GM18858 (cell line): Measurements from ENCODE around the gene ZGPAT.

ENCODE experiments used
- ATAC-seq: cut with Tn5 transposase; IDR thresholded peaks from one replicate; pipeline ENCODE4 v1.9.1; 2021; ENCODE audit not compliant: unreplicated experiment

ZGPAT gene

DNA sequence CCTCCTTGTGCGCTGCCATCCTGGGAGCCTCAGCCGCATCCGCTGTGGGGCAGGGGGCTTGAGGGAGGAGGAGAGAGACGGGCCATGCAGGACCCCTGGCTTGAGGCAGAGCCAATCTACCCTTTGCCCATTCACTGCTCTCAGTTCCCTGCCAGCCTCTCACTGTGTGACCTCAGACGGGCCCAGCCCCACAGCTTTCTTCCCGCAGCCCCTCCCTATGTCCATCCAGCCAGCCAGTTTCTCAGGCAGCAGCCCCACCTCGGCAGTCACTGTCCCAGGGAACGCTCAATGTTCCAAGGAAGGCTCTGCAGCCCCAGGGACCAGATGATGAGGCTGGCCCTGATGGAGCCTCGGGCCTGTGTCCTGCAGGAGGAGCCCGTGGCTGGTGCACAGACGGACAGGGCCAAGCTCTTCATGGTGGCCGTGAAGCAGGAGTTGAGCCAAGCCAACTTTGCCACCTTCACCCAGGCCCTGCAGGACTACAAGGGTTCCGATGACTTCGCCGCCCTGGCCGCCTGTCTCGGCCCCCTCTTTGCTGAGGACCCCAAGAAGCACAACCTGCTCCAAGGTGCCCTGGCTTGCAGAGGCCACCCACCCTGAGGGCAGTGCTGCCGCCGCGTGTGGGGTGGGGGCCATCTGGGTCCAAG lies 15.3 kb upstream of the ZGPAT start:
- ATAC-seq: no peak

DNA sequence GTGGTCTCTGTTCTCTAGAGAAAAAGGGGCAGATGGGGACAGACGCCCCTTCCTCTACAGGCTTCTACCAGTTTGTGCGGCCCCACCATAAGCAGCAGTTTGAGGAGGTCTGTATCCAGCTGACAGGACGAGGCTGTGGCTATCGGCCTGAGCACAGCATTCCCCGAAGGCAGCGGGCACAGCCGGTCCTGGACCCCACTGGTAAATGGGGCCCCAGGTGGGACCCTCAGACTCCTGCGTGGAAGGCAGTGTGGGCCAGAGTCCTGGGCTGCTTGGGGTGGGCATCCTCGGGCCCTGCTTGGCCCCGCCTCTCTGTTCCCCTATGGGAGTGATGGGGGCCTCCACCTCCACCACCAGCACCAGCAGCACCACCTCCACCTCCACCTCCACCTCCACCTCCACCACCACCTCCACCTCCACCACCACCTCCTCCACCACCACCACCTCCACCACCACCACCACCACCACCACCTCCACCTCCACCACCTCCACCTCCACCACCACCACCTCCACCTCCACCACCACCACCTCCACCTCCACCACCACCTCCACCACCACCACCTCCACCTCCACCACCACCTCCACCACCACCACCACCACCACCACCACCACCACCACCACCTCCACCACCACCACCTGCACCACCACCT lies 14.6 kb upstream of the ZGPAT start:
- no peak for ATAC-seq

DNA sequence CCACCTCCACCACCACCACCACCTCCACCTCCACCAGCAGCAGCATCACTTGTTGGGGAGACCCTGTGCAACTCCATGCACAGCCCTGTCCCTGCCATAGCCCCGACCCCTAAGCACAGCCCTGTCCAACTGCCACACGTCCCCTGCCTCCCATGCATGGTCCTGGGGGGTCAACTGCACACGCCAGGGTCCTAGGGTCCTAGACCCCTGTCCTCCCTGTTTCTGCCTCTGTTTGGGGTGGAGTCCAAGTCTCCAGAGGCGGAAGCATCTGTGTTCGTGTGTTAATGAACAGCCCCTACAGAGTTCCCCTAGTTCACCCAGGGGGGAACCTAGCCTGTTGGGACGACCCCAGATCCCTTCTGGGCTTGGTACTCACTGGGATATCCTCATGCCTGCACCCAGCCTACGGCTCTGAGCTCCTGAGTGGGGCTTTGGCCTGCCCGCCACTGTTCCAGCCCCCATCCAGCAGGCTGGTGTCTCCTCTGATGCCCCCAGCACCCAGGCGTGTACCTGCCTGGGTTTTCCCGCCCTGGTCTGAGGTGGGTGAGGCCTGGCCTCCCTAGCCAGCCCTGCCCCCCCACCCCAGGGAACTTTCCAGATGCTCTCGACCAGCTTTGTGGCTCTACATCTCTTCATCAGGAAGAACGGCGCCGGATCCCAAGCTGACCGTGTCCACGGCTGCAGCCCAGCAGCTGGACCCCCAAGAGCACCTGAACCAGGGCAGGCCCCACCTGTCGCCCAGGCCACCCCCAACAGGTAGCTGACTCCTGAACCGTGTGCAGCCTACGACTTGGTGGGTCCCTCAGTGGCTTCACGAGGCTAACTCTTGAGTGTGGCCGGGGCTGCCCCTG lies 13.9 kb upstream of the ZGPAT start:
- no peak for ATAC-seq

GRCh38 chr20:63694584-63695423 lies 13.0 kb upstream of the ZGPAT start:
- no peak for ATAC-seq

GRCh38 chr20:63695424-63696305 lies 12.2 kb upstream of the ZGPAT start:
- ATAC-seq: no peak

DNA sequence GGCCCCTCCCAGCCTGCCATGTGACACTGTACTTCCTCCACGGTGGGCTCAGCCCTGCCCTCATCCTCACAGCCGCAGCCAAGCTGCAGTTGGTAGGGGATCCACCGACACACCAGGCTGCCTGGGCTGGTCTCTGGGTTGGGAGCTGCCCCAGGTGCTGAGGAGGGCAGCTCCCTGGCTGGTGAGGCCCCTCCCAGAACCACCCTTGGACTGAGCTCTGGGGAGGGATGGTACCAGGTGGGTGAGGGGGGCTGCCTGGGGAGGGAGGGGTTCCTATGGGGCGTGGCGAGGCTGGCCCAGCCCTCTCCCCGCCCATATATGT lies 11.6 kb upstream of the ZGPAT start:
- ATAC-seq: no peak

DNA sequence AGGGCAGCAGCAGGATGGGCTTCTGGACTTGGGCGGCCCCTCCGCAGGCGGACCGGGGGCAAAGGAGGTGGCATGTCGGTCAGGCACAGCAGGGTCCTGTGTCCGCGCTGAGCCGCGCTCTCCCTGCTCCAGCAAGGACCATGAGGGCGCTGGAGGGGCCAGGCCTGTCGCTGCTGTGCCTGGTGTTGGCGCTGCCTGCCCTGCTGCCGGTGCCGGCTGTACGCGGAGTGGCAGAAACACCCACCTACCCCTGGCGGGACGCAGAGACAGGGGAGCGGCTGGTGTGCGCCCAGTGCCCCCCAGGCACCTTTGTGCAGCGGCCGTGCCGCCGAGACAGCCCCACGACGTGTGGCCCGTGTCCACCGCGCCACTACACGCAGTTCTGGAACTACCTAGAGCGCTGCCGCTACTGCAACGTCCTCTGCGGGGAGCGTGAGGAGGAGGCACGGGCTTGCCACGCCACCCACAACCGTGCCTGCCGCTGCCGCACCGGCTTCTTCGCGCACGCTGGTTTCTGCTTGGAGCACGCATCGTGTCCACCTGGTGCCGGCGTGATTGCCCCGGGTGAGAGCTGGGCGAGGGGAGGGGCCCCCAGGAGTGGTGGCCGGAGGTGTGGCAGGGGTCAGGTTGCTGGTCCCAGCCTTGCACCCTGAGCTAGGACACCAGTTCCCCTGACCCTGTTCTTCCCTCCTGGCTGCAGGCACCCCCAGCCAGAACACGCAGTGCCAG lies 11.0 kb upstream of the ZGPAT start, which contains the start of gene TNFRSF6B:
TSS of gene TNFRSF6B (plus strand) at position 25 of the 729 bp plus-strand sequence. CDS start at position 141, 116 bp downstream.
- no peak for ATAC-seq

DNA sequence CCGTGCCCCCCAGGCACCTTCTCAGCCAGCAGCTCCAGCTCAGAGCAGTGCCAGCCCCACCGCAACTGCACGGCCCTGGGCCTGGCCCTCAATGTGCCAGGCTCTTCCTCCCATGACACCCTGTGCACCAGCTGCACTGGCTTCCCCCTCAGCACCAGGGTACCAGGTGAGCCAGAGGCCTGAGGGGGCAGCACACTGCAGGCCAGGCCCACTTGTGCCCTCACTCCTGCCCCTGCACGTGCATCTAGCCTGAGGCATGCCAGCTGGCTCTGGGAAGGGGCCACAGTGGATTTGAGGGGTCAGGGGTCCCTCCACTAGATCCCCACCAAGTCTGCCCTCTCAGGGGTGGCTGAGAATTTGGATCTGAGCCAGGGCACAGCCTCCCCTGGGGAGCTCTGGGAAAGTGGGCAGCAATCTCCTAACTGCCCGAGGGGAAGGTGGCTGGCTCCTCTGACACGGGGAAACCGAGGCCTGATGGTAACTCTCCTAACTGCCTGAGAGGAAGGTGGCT lies 10.4 kb upstream of the ZGPAT start:
- ATAC-seq: no peak

- no peak for ATAC-seq
Observed at GRCh38 chr20:63697868-63698545, 9.8 kb upstream of the ZGPAT start.

DNA sequence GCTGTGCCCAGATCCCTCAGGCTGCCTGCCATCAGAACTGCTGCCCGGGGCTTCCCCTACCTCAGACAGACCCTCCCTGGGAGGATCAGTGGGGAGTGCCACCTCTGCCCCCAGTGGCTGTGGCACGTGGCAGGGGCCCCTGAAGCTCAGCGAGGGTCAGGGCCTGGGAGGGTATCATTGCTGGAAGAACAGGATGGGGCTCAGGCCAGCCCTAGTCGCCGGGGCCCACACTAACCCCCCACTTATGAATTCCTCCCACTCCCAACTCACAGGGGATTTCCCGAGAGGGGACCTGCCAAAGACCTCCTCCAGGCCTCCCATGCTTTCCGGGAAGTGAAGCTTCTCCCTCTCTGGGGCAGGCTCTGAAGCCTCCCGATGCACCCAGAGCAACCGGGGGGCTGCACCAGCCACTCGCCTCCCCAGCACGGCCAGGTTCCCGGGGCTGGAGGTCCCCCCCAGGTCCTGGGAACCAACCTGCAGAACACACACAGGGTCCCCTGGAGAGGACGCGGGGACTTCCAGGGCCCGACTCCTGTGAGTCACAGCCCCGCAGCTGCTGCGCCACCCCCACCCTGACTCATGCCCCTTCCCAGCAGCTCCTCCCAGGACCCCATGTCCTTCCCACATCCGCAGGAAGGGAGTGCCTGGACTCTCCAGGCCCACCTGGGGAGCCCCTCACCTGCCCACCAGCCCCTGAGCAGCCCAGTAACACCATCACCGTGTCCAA lies 8.9 kb upstream of the ZGPAT start:
- no peak for ATAC-seq

DNA sequence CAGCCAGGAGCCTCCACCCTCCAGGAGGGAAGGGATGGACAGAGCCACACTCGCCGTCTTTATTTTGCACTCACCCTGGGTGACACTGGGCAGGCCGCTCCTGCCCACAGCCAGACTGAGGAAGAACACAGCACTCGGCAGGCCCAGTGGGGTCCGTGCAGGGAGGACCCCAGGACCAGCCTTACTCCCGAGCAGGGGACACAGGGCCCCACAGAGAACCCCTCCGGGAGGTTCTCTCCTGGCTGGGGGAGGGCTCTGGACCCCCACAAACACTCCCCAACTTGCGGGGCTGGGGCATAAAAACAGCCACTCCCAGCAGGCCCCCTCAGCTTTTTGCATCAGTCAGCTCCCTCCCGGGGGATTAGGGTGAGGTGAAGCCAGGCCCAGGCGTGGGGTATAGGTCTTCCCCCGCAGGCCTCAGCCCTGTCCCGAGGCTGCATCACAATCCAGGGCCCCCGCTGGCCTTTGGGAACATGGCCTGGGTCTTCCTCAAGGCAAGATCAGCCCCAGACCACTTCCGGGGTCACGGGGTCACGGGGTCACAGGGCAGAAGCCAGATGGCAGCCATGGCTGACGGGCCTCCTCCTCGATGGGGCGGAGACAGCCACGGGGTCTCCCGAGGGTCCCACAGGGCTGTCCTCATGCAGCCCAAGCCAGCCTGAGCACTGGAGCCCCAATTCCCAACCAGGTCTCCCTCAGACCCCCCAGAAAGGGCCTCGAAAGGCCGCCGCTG lies 8.2 kb upstream of the ZGPAT start:
- ATAC-seq: no peak

- no peak for ATAC-seq
Observed at GRCh38 chr20:63700199-63701050, 7.4 kb upstream of the ZGPAT start.

DNA sequence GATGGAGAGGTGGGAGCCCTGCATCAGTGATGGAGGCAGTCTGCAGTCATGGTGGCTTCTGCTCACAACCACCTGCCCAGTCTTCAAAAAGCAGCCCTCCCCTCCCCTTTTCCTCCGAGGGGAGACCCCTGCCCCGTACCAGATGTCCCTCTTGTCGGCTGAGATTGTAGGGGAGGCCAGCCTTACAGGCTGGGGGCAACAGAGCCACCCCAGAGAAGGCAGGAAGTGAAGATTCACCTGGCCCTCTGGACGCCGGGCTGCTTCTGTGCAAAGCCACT lies 6.8 kb upstream of the ZGPAT start:
- no peak for ATAC-seq

DNA sequence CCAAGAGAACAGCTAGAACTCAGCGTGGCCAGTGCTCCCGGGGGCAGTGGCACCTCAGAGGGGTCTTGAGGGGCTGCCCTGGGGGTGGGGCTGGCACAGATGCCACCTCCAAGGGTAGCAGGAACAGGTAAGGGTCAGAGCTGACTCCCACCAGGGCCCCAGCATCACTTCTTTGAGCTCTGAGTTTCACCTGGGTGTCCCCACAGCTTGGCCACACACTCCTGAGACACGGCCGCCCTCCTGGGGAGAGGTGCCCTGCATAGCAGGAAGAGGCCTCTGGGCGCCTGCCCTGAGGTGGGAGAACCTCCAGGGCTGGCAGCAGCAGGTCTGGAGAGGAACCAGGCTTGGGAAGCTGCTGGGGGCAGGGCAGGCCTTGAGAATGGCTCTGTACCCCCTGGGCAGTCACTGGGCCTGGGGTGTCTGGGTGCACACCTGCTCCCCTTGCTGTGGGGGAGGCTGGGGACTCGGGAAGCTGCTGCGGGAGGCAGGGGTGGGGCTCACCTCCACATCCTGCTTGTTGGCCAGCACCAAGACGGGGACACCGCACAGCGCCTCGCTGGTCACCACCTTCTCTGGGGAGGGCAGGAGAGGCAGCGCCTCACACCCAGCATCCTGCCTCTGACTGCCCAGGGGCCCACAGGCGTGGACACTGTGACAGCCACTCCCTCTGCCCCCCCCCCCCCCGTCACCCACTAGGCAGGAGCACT lies 6.4 kb upstream of the ZGPAT start:
- no peak for ATAC-seq

DNA sequence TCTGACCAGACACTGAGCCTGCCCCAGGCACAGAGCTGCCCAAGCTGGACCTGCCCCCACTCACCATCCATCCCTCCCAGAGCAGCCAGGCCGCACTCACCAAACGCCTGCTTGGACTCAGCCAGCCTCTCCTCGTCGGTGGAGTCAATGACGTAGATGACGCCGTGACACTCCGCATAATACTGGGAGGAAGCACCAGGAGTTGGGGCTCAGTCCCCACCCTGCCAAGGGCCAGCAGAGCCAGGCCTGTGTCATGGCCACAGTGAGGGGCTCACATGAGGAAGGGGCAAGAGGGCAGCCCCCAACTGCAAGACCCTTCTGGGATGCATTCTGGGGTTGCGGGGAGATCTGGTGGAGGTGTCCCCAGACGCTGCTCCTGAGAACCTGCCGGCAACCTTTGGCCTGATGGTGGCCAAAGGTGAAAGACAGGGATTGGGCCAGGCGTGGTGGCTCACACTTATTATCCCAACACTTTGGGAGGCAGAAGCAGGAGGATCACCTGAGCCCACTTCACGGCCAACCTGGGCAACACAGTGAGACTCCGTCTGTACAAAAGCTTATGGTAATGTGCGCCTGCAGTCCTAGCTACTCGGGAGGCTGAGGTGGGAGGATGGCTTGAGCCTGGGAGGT lies 5.7 kb upstream of the ZGPAT start:
- ATAC-seq: no peak
